Measurements from ENCODE around the gene ZNF512B.

GRCh38 chr20:63980317-63980805 lies 10.6 kb upstream of the ZNF512B start:
- TF ChIP-seq CTCF (IDR thresholded peaks at IDR 0.05 in 4 of 5, conservative IDR thresholded peaks at IDR 0.05 in 1 of 5) (no peak), POLR2A (IDR thresholded peaks at IDR 0.05) (no peak)
